Stimulated activated CD8-positive, alpha-beta memory T cell treated with anti-CD3 and anti-CD28 coated beads, Interleukin-4, amount 100 ng/mL, for 24 hours (primary cell): ENCODE measurements around the gene RAPGEF2.
"Not testable (repeated sequence)": the region's sequence is repeated elsewhere in the genome, so short reads cannot be mapped to it uniquely, and the experiment has no call there.

Source experiments
- DNase-seq: peaks from one replicate; pipeline ENCODE4 v3.0.0-alpha.2; 2020; ENCODE audit warnings: low read depth

Gene RAPGEF2

GRCh38 chr4:159102622-159103383 is at the start of gene RAPGEF2:
TSS of gene RAPGEF2 (plus strand) at chr4:159103079. CDS start at chr4:159104163, 1,084 bp downstream.
- DNase-seq: peak; percentile 81

- DNase-seq: no peak
Observed at GRCh38 chr4:159055833-159056232, 47.0 kb upstream of the RAPGEF2 start.

- DNase-seq: no peak
Observed at GRCh38 chr4:159060161-159060560, 42.7 kb upstream of the RAPGEF2 start.

- no peak for DNase-seq
Observed at GRCh38 chr4:159062381-159062780, 40.5 kb upstream of the RAPGEF2 start.

- no peak for DNase-seq
Observed at GRCh38 chr4:159065513-159066240, 37.2 kb upstream of the RAPGEF2 start.

GRCh38 chr4:159068139-159068538 is 34.7 kb upstream of the RAPGEF2 start:
- not testable (repeated sequence) for DNase-seq

- DNase-seq: no peak
Observed at GRCh38 chr4:159069922-159070321, 33.0 kb upstream of the RAPGEF2 start.

GRCh38 chr4:159070742-159071141 is 32.1 kb upstream of the RAPGEF2 start:
- DNase-seq: no peak

GRCh38 chr4:159071178-159071968 is 31.5 kb upstream of the RAPGEF2 start:
- DNase-seq: no peak

GRCh38 chr4:159071969-159072765 is 30.7 kb upstream of the RAPGEF2 start:
- DNase-seq: no peak

GRCh38 chr4:159075531-159075932 is 27.3 kb upstream of the RAPGEF2 start:
- no peak for DNase-seq

GRCh38 chr4:159077018-159077417 is 25.9 kb upstream of the RAPGEF2 start:
- not testable (repeated sequence) for DNase-seq

GRCh38 chr4:159077702-159078495 is 25.0 kb upstream of the RAPGEF2 start:
- DNase-seq: no peak

GRCh38 chr4:159079074-159079473 is 23.8 kb upstream of the RAPGEF2 start:
- no peak for DNase-seq

- no peak for DNase-seq
Observed at GRCh38 chr4:159086606-159087005, 16.3 kb upstream of the RAPGEF2 start.

- DNase-seq: no peak
Observed at GRCh38 chr4:159090255-159090654, 12.6 kb upstream of the RAPGEF2 start.

- DNase-seq: not testable (repeated sequence)
Observed at GRCh38 chr4:159094156-159094555, 8.7 kb upstream of the RAPGEF2 start.

- no peak for DNase-seq
Observed at GRCh38 chr4:159096434-159096833, 6.4 kb upstream of the RAPGEF2 start.

- DNase-seq: no peak
Observed at GRCh38 chr4:159097144-159097543, 5.7 kb upstream of the RAPGEF2 start.

GRCh38 chr4:159097785-159098184 is 5.1 kb upstream of the RAPGEF2 start:
- DNase-seq: no peak
